CD4-positive, alpha-beta T cell (primary cell): ENCODE measurements around the gene RPL15. TPM values are rescaled to one million over a fixed set of nuclear protein-coding genes. Genes with fewer than 3 reads are reported as not detected.
A peak's percentile ranks its signal among the peaks of the same experiment; 100 is the strongest.

Source experiments
- ATAC-seq: fragments of 200-7000 bp; cut with Tn5 transposase; one replicate; pipeline ENCODE4 v1.10.0; 2022; ENCODE audit warnings: mild to moderate bottlenecking; ENCODE audit not compliant: poor library complexity
- CTCF ChIA-PET: fragments of 350-600 bp; sonication (Branson Sonifier 250); formaldehyde crosslinking; loops from one replicate; lab custom pipeline; 2021; ENCODE audit warnings: antibody characterized with exemption, inconsistent platforms; lab: Charles Lee
- POLR2A ChIA-PET: fragments of 350-600 bp; sonication (Branson Sonifier 250); formaldehyde crosslinking; loops from one replicate; lab custom pipeline; 2021; ENCODE audit warnings: antibody characterized with exemption, inconsistent platforms; lab: Charles Lee
- DNase-seq, 14 experiments: peaks; one replicate each; pipeline ENCODE4 v3.0.0-alpha.2; 2013 to 2020; ENCODE audit warnings: mixed read lengths in 2 of 14
- H3K27ac ChIP-seq, 2 donors: one replicate each; pipeline versions ENCODE4 v1.5.1 to v1.7.0; 2013; ENCODE audit warnings: low read length in 2 of 2, low read depth in 1 of 2, mild to moderate bottlenecking in 1 of 2
- H3K27me3 ChIP-seq, 2 experiments: 1 replicate in 1 of 2; 2 replicates in 1 of 2; pipeline versions ENCODE4 v1.6.1 to v1.7.0; 2013; ENCODE audit warnings: low read length in 2 of 2, control low read depth in 1 of 2, mild to moderate bottlenecking in 1 of 2, moderate library complexity in 1 of 2; ENCODE audit not compliant: insufficient read depth in 2 of 2, control insufficient read depth in 1 of 2
- H3K36me3 ChIP-seq: one replicate; pipeline ENCODE4 v1.6.1; 2013; ENCODE audit warnings: low read length, control low read depth; ENCODE audit not compliant: insufficient read depth
- H3K4me1 ChIP-seq: one replicate; pipeline ENCODE4 v1.6.1; 2013; ENCODE audit warnings: low read length, control low read depth; ENCODE audit not compliant: insufficient read depth
- H3K4me3 ChIP-seq: one replicate; pipeline ENCODE4 v1.5.1; 2013; ENCODE audit warnings: mild to moderate bottlenecking, low read length, moderate library complexity
- H3K9me3 ChIP-seq, 2 experiments: 1 replicate in 1 of 2; 2 replicates in 1 of 2; pipeline versions ENCODE4 v1.6.1 to v1.7.0; 2013; ENCODE audit warnings: low read length in 2 of 2, mild to moderate bottlenecking in 2 of 2, control low read depth in 1 of 2, moderate library complexity in 1 of 2; ENCODE audit not compliant: control insufficient read depth in 1 of 2, insufficient read depth in 1 of 2
- H3K27ac Mint-ChIP-seq: one replicate; pipeline ENCODE4 v1.8.0; 2020; ENCODE audit warnings: mixed read lengths
- H3K27me3 Mint-ChIP-seq: one replicate; pipeline ENCODE4 v1.8.0; 2021; ENCODE audit warnings: mixed read lengths
- H3K36me3 Mint-ChIP-seq: one replicate; pipeline ENCODE4 v1.8.0; 2021; ENCODE audit warnings: low read depth, mixed read lengths
- H3K4me1 Mint-ChIP-seq: one replicate; pipeline ENCODE4 v1.8.0; 2021; ENCODE audit warnings: low read depth, mixed read lengths
- H3K4me3 Mint-ChIP-seq: one replicate; pipeline ENCODE4 v1.8.0; 2020; ENCODE audit warnings: mild to moderate bottlenecking, mixed read lengths
- H3K9me3 Mint-ChIP-seq: one replicate; pipeline ENCODE4 v1.8.0; 2020; ENCODE audit warnings: mixed read lengths
- CTCF ChIP-seq: fragments of 200-600 bp; IDR thresholded peaks from one replicate; pipeline ENCODE4 v1.8.0; 2022; ENCODE audit warnings: antibody characterized with exemption, mild to moderate bottlenecking
- intact Hi-C, 2 experiments: fragments of 100-400 bp; cut with DNase I in 1 of 2; cut with micrococcal nuclease in 1 of 2; formaldehyde crosslinking; loops; one replicate each; pipeline versions ENCODE4 v1.15.1 to v1.9.0; 2023 to 2025; cut with DNase I, micrococcal nuclease
- total RNA-seq, 174 experiments: library from RNA in 2 of 174; stranded (reverse) in 2 of 174; gene quantifications; one replicate each; pipeline ENCODE4 v1.2.3 and lab custom pipeline; 2021 to 2026

The RPL15 gene
- total RNA-seq, 2 experiments from 2014 or later, result 2,331 to 2,343 TPM

- Mint-ChIP-seq H3K4me3 (no peak overlapping the region), H3K27me3 (no peaks in the 10 kb centered on the region), H3K27ac (peak overlapping the region; percentile 19), H3K9me3 (no peaks in the 10 kb centered on the region), H3K36me3 (peaks cover 76% of the 10 kb centered on the region), H3K4me1 (peaks cover 23% of the 10 kb centered on the region)
- ATAC-seq (no peak), DNase-seq (no peak)
- H3K36me3 ChIP-seq, result peaks cover 77% of the 10 kb centered on the region
- H3K27me3 ChIP-seq, result no peaks in the 10 kb centered on the region
- ChIA-PET CTCF (no interaction called here), POLR2A (interaction anchor here (1.3 to 1.8 kb wide), 2 partner anchors 52 to 53 kb away, joined by 4 to 5 read pairs; partner anchors contain the start of genes NKIRAS1 and RPL15)
- intact Hi-C loops, result no loop called here
- H3K4me3 ChIP-seq, result no peak overlapping the region
- no peaks in the 10 kb centered on the region for H3K4me1 ChIP-seq
- no peak overlapping the region for H3K27ac ChIP-seq
- H3K9me3 ChIP-seq, result no peaks in the 10 kb centered on the region
- TF ChIP-seq CTCF, result no peak
These were observed 52.5 kb downstream of the RPL15 start for GRCh38 chr3:23969393-23969792.

Other genes with a start within 250 kb of the RPL15 start
- 10 to 100 TPM; 49.8 to 52.2 TPM for gene UBE2E1, start 111.2 kb upstream of the RPL15 start, total RNA-seq
- gene NKIRAS1, start 142 bp upstream of the RPL15 start, total RNA-seq, result 1 to 10 TPM; 3.2 to 3.8 TPM
- 100 to 1,000 TPM; 111 to 113 TPM for gene NR1D2, start 28.2 kb downstream of the RPL15 start, total RNA-seq